NB4 (cell line): ENCODE measurements around the gene ADARB2.

Source experiments
- MAX ChIP-seq: IDR thresholded peaks from 2 replicates; pipeline ENCODE4 v1.6.1; 2011; ENCODE audit warnings: low read depth, low read length
- POLR2A ChIP-seq: IDR thresholded peaks from 2 replicates; pipeline ENCODE4 v1.6.1; 2011; ENCODE audit warnings: mild to moderate bottlenecking; ENCODE audit not compliant: insufficient read length; ENCODE audit errors: extremely low read depth
- TF ChIP-seq, protein P1 (sequence below): IDR thresholded peaks from one replicate; pipeline ENCODE4 v1.5.1; 2012; ENCODE audit warnings: low read depth, low read length

GRCh38 chr10:1393481-1393880 is 343.8 kb downstream of the ADARB2 start:
- TF ChIP-seq POLR2A (no peak), MAX (no peak)
- TF ChIP-seq, protein P1, sequence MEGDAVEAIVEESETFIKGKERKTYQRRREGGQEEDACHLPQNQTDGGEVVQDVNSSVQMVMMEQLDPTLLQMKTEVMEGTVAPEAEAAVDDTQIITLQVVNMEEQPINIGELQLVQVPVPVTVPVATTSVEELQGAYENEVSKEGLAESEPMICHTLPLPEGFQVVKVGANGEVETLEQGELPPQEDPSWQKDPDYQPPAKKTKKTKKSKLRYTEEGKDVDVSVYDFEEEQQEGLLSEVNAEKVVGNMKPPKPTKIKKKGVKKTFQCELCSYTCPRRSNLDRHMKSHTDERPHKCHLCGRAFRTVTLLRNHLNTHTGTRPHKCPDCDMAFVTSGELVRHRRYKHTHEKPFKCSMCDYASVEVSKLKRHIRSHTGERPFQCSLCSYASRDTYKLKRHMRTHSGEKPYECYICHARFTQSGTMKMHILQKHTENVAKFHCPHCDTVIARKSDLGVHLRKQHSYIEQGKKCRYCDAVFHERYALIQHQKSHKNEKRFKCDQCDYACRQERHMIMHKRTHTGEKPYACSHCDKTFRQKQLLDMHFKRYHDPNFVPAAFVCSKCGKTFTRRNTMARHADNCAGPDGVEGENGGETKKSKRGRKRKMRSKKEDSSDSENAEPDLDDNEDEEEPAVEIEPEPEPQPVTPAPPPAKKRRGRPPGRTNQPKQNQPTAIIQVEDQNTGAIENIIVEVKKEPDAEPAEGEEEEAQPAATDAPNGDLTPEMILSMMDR, result no peak
